NT2/D1 (cell line): ENCODE results near the gene NTNG1.

Source experiments
- YY1 ChIP-seq: IDR thresholded peaks from 2 replicates; pipeline ENCODE4 v1.6.1; 2011; ENCODE audit not compliant: insufficient read length, insufficient read depth
- ZNF274 ChIP-seq: IDR thresholded peaks from 2 replicates; pipeline ENCODE4 v1.6.1; 2011; ENCODE audit warnings: mild to moderate bottlenecking, low read depth, low read length

- TF ChIP-seq YY1: no peak
- no peak for TF ChIP-seq ZNF274
Measured at GRCh38 chr1:107481756-107482384, 341.0 kb downstream of the NTNG1 start.
